HG03095 (cell line): ENCODE results near the gene IRS1.
"Not testable (repeated sequence)": the region's sequence is repeated elsewhere in the genome, so short reads cannot be mapped to it uniquely, and the experiment has no call there.

Source experiments
- ATAC-seq: cut with Tn5 transposase; IDR thresholded peaks from one replicate; pipeline ENCODE4 v1.9.1; 2021; ENCODE audit warnings: moderate library complexity; ENCODE audit not compliant: unreplicated experiment

IRS1 gene

GRCh38 chr2:226799211-226799975 is at the start of gene IRS1:
IRS1 (minus strand) TSS chr2:226799820; CDS start chr2:226798738, 1,082 bp downstream.
- ATAC-seq: peak; percentile 35

DNA sequence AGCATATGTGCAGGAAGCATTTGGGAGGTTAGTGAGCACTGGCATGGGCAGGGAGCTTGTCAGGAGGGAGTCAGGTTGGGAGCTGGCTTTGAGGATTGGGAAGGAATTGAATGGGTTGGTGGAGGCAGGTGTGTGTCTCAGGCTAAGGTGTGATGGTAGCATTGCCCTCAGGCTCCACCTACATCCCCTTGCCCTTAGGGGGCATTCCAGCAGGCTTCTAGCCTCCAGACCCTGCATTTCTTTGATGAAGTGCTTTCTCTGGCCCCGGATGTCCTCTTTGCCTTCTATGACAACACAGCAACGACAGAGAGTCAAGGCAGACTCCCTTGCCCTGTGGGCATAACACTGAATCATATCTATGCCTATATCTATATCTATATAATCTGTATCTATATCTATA is 49.7 kb upstream of the IRS1 start:
- no peak for ATAC-seq

DNA sequence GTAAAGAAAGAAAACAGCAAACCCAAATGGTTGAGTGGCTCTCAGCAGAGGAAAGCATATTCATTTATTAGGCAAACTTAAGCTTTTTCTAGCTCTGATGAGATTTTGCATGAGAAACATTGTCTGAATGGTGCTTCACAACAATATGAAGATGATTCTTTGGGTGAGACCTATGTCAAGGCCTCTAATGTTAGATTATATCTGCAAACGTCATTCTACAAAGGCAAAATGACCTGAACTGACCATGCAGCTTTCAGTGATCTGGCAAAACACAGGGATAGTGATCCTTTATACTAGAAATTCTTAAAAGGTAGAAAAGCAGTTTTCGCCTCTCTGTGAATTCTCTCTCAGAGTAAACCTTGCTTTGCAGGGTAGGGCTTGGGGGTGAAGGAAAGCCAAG is 47.9 kb upstream of the IRS1 start:
- no peak for ATAC-seq

GRCh38 chr2:226847090-226847489 is 47.5 kb upstream of the IRS1 start:
- no peak for ATAC-seq

DNA sequence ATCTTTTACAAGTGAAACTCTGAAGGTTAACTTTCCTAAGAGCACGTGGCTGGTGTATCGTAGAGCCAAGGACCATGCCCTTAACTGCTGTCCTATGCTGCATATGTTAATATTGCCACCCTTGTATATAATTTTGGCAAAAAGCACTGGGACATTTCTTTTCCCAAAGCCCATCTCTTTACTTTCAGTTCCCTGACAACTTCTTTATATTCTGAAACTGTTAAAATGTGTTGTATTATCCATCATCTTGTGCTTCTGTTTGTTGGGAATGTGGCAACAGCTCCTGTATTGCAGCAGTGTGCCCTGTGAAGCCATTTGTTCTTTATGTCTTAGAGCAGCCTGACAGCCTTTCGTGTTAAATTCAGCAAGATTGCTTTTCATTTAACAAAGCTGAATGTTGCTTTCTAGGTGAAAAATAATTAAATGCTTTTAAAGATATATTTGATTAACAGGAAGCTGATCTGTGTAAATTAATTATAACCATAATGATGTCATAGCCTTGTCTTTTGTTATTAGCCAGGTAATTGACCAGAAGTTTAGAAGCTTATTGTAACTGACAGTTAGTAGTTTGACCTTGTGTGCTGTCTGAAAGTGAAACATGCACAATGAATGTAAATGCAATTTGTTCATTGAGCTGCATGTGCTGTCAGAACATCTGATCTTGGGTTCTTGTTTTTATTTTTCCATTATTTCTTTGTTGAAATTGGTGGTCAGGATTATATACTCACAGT is 45.9 kb upstream of the IRS1 start:
- ATAC-seq: no peak

GRCh38 chr2:226843001-226843400 is 43.4 kb upstream of the IRS1 start:
- not testable (repeated sequence) for ATAC-seq

- ATAC-seq: no peak
Observed at GRCh38 chr2:226839951-226840350, 40.3 kb upstream of the IRS1 start.

GRCh38 chr2:226839161-226839560 is 39.5 kb upstream of the IRS1 start:
- ATAC-seq: no peak

DNA sequence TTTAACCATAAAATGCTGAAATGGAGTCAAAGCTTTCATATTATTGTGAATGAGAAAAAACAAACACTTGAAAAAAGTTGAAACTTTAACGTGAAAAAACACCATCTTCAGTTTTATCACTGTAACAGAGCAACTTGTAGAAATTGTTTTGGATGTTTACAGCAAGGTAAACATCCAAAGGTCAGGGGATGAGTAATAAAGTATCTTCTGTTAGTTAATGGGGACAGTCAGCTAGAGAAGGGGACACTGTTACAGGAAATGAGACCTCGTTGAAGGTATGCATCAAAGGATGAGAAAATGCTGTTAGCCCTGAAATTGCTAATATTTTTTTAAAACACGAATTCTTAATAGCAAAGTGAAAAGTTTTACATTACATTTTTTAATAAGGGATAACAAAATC is 39.1 kb upstream of the IRS1 start:
- no peak for ATAC-seq

- ATAC-seq: no peak
Observed at GRCh38 chr2:226837787-226838603, 38.4 kb upstream of the IRS1 start.

DNA sequence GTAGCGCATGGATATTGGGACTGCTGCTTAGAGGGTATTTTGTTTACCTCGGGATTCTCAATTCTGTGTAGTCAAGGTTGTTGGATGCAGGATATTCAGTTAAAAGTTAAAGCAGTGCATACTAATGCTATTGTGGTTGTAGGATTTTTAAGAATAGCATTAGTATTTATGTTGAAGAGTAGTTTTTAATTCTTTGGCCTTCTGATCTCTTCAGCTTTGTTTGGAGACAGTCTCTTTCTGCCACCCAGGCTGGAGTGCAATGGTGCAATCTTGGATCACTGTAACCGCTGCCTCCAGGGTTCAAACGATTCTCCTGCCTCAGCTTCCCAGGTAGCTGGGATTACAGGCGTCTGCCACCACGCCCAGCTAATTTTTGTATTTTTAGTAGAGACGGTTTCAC is 37.7 kb upstream of the IRS1 start:
- no peak for ATAC-seq

GRCh38 chr2:226836548-226836885 is 36.9 kb upstream of the IRS1 start:
- peak; percentile 4 for ATAC-seq

GRCh38 chr2:226835796-226836547 is 36.4 kb upstream of the IRS1 start, which contains the start of gene RHBDD1:
RHBDD1 (plus strand) TSS chr2:226836054; CDS start chr2:226864694, 28,640 bp downstream.
- peak; percentile 80 for ATAC-seq

- peak; percentile 18 for ATAC-seq
Observed at GRCh38 chr2:226835420-226835795, 35.8 kb upstream of the IRS1 start.

GRCh38 chr2:226834880-226835279 is 35.3 kb upstream of the IRS1 start:
- not testable (repeated sequence) for ATAC-seq

DNA sequence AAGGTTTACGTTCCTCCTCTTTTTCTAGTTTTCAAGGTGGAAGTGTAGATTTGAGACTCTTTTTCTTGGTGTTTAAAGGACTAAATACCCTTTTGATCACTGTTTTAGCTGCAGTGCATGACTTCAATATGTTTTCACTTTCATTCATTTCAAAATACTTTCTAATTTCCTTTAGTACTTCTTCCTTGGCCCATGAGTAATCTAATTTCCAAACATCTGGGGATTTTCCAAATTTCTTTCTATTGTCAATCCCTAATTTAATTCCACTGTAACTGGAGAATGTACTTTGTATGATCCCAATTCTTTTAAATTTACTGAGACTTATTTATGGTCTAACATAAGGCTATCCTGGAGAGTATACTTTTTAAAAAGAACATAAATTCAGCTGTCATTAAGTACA is 32.4 kb upstream of the IRS1 start:
- no peak for ATAC-seq

DNA sequence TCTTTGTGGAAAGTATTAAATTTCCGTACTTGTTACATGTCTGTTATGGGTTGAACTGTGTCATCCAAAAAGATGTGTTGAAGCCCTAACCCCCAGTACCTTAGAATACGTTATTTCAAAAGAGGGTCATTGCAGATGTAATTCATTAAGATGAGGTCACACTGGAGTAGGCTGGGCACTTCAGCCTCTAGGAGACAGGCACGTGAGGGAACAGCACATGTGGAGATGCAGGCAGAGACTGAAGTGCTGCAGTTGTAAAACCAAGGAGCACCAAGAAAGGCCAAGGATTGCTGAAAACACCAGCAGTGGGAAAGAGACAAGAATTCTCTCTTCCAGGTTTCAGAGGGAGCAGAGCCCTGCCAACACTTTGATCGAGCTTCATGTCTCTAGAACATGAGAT is 31.6 kb upstream of the IRS1 start:
- no peak for ATAC-seq

GRCh38 chr2:226829721-226830631 is 30.4 kb upstream of the IRS1 start:
- ATAC-seq: no peak

- ATAC-seq: no peak
Observed at GRCh38 chr2:226828191-226828590, 28.6 kb upstream of the IRS1 start.

DNA sequence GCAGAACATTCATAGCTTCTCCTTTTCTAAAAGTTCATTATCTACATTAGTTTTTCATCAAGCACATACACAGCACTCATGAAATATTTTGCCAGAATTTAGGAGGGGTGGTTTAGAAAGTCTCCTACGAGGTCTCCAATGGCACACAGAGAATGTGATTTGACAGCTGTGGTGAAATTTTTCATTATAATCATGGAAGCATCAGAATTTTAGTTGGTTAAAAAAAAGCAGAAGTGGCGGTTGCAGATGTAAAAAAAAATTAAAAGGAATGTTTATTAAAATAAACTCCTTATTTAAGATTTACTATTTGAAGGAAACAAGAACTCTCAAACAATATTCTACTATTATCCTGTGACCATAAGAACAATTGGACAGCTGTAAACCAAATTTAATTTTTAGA is 25.4 kb upstream of the IRS1 start:
- no peak for ATAC-seq
